Nucleus accumbens (tissue), 56 donors: ENCODE data around the gene SEPTIN5.

Experiments used
- DNase-seq, 56 donors: peaks; one replicate each; lab custom pipeline; 2025; lab: John Stamatoyannopoulos, UW

The SEPTIN5 gene

GRCh38 chr22:19730655-19731360 lies 16.5 kb downstream of the SEPTIN5 start:
- DNase-seq = peak in 51 of 56 donors; percentile 3 to 87 (median 61)

- no peak for DNase-seq
These were observed 17.2 kb downstream of the SEPTIN5 start for GRCh38 chr22:19731361-19732135.

- no peak for DNase-seq
These were observed 18.3 kb downstream of the SEPTIN5 start for GRCh38 chr22:19732403-19733113.

- no peak for DNase-seq
These were observed 19.5 kb downstream of the SEPTIN5 start for GRCh38 chr22:19733755-19734154.

GRCh38 chr22:19734163-19734562 lies 19.9 kb downstream of the SEPTIN5 start:
- DNase-seq = no peak

GRCh38 chr22:19734837-19735382 lies 20.6 kb downstream of the SEPTIN5 start:
- no peak for DNase-seq

GRCh38 chr22:19735665-19736510 lies 21.6 kb downstream of the SEPTIN5 start:
- no peak for DNase-seq

GRCh38 chr22:19737846-19738663 lies 23.8 kb downstream of the SEPTIN5 start:
- DNase-seq = no peak

GRCh38 chr22:19738664-19739447 lies 24.6 kb downstream of the SEPTIN5 start:
- no peak for DNase-seq

- DNase-seq = no peak
These were observed 25.2 kb downstream of the SEPTIN5 start for GRCh38 chr22:19739448-19739895.

- DNase-seq = no peak
These were observed 25.7 kb downstream of the SEPTIN5 start for GRCh38 chr22:19739911-19740449.

GRCh38 chr22:19740586-19740985 lies 26.3 kb downstream of the SEPTIN5 start:
- DNase-seq = no peak

GRCh38 chr22:19741053-19741452 lies 26.8 kb downstream of the SEPTIN5 start:
- DNase-seq = no peak

- DNase-seq = peak in 4 of 56 donors; percentile 8 to 46 (median 20)
These were observed 28.1 kb downstream of the SEPTIN5 start for GRCh38 chr22:19742160-19743066.

- DNase-seq = no peak
These were observed 28.8 kb downstream of the SEPTIN5 start for GRCh38 chr22:19743081-19743480.

- no peak for DNase-seq
These were observed 29.3 kb downstream of the SEPTIN5 start for GRCh38 chr22:19743651-19744050.
